Measurements from ENCODE around the gene PBX3. TPM values are rescaled to one million over a fixed set of nuclear protein-coding genes. Genes with fewer than 3 reads are reported as not detected.
A peak's percentile ranks its signal among the peaks of the same experiment; 100 is the strongest.

The PBX3 gene
- total RNA-seq, 1 donor from 2014 or later: 6.3 TPM

GRCh38 chr9:125706651-125707471 lies 40.3 kb upstream of the PBX3 start, which contains the start of gene MAPKAP1:
Gene MAPKAP1 (minus strand): TSS chr9:125707208. CDS start chr9:125672574, 34,634 bp downstream.
- DNase-seq (ENCODE audit: low read depth) (peak; percentile 93), FAIRE-seq (no peak)
- H3K4me3 ChIP-seq (ENCODE audit: low read depth, low read length): peak within 1 kb of the TSS; percentile 86
- TF ChIP-seq, protein P1, sequence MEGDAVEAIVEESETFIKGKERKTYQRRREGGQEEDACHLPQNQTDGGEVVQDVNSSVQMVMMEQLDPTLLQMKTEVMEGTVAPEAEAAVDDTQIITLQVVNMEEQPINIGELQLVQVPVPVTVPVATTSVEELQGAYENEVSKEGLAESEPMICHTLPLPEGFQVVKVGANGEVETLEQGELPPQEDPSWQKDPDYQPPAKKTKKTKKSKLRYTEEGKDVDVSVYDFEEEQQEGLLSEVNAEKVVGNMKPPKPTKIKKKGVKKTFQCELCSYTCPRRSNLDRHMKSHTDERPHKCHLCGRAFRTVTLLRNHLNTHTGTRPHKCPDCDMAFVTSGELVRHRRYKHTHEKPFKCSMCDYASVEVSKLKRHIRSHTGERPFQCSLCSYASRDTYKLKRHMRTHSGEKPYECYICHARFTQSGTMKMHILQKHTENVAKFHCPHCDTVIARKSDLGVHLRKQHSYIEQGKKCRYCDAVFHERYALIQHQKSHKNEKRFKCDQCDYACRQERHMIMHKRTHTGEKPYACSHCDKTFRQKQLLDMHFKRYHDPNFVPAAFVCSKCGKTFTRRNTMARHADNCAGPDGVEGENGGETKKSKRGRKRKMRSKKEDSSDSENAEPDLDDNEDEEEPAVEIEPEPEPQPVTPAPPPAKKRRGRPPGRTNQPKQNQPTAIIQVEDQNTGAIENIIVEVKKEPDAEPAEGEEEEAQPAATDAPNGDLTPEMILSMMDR (IDR thresholded peaks at IDR 0.05; ENCODE audit: insufficient read depth, low read length, severe bottlenecking): no peak
- H3K27me3 ChIP-seq (ENCODE audit: control insufficient read depth, insufficient read depth, low read length): no peaks in the 10 kb centered on the region
- no peaks in the 10 kb centered on the region for H3K36me3 ChIP-seq (ENCODE audit: control insufficient read depth, insufficient read depth, low read length)

GRCh38 chr9:125707472-125707804 lies 39.7 kb upstream of the PBX3 start:
- no peaks in the 10 kb centered on the region for H3K27me3 ChIP-seq (ENCODE audit: control insufficient read depth, insufficient read depth, low read length)
- TF ChIP-seq, protein P1 (IDR thresholded peaks at IDR 0.05; ENCODE audit: insufficient read depth, low read length, severe bottlenecking): no peak
- DNase-seq (ENCODE audit: low read depth): no peak
- no peak for FAIRE-seq
- H3K4me3 ChIP-seq (ENCODE audit: low read depth, low read length): peak overlapping the region; percentile 86
- H3K36me3 ChIP-seq (ENCODE audit: control insufficient read depth, insufficient read depth, low read length): no peaks in the 10 kb centered on the region

- no peak for DNase-seq (ENCODE audit: low read depth)
- no peaks in the 10 kb centered on the region for H3K36me3 ChIP-seq (ENCODE audit: control insufficient read depth, insufficient read depth, low read length)
- no peak overlapping the region for H3K4me3 ChIP-seq (ENCODE audit: low read depth, low read length)
- no peak for FAIRE-seq
- H3K27me3 ChIP-seq (ENCODE audit: control insufficient read depth, insufficient read depth, low read length): no peaks in the 10 kb centered on the region
- TF ChIP-seq, protein P1 (IDR thresholded peaks at IDR 0.05; ENCODE audit: insufficient read depth, low read length, severe bottlenecking): no peak
These were observed 20.6 kb upstream of the PBX3 start for GRCh38 chr9:125726456-125727132.

DNA sequence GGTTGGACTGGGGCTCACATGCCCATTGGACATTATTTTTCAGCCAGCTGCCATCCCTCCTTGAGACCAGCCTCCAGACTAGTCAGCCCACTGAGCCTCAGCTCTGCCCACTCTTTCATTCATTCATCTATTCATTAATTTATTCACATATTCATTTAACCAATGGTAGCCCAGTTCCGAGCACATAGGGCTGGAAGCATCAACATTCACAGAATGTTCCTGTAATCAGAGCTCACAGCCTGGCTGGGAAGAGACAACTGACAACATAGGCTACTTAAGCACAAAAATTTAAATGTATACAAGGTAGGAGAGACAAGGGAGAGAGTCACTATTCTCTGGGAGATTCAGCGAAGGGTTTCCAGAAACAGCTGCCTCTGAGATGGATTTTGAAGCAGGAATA lies 17.0 kb upstream of the PBX3 start:
- TF ChIP-seq, protein P1 (IDR thresholded peaks at IDR 0.05; ENCODE audit: insufficient read depth, low read length, severe bottlenecking): no peak
- Histone ChIP-seq H3K4me3 (ENCODE audit: low read depth, low read length) (no peak overlapping the region), H3K36me3 (ENCODE audit: control insufficient read depth, insufficient read depth, low read length) (no peaks in the 10 kb centered on the region), H3K27me3 (ENCODE audit: control insufficient read depth, insufficient read depth, low read length) (no peaks in the 10 kb centered on the region)
- DNase-seq (ENCODE audit: low read depth) (no peak), FAIRE-seq (no peak)

- Histone ChIP-seq H3K4me3 (ENCODE audit: low read depth, low read length) (no peak overlapping the region), H3K27me3 (ENCODE audit: control insufficient read depth, insufficient read depth, low read length) (no peaks in the 10 kb centered on the region), H3K36me3 (ENCODE audit: control insufficient read depth, insufficient read depth, low read length) (no peaks in the 10 kb centered on the region)
- no peak for FAIRE-seq
- no peak for DNase-seq (ENCODE audit: low read depth)
- TF ChIP-seq, protein P1 (IDR thresholded peaks at IDR 0.05; ENCODE audit: insufficient read depth, low read length, severe bottlenecking): no peak
These were observed 14.6 kb upstream of the PBX3 start for GRCh38 chr9:125732562-125732961.

All from bronchial epithelial cell (primary cell).